LNCaP clone FGC (cell line): ENCODE data around the gene KNDC1.

Experiments used
- DNase-seq: peaks from one replicate; pipeline ENCODE4 v3.0.0-alpha.2; 2011; ENCODE audit warnings: low read depth
- H3K4me3 ChIP-seq: 2 replicates; pipeline ENCODE4 v1.5.1; 2011; ENCODE audit warnings: mild to moderate bottlenecking, low read depth, low read length, control low read depth
- TF ChIP-seq, protein P1 (sequence below): IDR thresholded peaks from 2 replicates; pipeline ENCODE4 v1.5.1; 2012; ENCODE audit warnings: mild to moderate bottlenecking; ENCODE audit not compliant: control insufficient read depth, insufficient read depth; ENCODE audit errors: extremely low read depth

Gene KNDC1

DNA sequence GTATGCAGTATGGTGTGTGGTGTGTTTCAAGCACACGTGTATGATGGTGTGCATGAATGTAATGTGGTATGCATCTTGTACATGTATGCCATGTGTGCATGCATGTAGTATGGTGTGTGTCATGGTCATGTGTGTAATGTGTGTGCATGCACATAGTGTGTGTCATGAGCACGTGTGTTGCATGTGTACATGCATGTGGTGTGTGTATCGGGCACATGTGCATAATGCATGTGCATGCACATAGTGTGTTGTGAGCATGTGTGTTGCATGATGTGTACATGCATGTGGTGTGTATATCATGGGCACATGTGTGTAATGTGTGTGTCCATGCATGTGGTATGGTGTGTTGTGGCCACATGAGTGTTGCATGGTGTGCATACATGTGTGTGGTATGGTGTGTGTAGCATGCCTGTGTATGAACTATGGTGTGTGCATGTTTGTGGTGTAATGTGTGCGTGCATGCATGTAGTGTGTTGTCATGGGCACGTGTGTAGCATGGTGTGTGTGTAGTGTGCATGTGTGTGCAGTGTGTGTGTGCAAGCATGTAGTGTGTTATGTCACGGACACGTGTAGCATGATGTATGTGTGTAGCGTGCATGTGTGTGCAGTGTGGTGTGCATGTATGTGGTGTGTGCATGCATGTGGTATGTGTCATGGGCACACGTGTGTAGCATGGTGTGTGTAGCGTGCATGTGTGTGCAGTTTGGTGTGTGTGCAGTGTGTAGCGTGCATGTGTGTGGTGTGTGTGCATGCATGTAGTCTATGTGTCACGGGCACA, 17.6 kb downstream of the KNDC1 start:
- no peak for DNase-seq
- no peak overlapping the region for H3K4me3 ChIP-seq
- TF ChIP-seq, protein P1, sequence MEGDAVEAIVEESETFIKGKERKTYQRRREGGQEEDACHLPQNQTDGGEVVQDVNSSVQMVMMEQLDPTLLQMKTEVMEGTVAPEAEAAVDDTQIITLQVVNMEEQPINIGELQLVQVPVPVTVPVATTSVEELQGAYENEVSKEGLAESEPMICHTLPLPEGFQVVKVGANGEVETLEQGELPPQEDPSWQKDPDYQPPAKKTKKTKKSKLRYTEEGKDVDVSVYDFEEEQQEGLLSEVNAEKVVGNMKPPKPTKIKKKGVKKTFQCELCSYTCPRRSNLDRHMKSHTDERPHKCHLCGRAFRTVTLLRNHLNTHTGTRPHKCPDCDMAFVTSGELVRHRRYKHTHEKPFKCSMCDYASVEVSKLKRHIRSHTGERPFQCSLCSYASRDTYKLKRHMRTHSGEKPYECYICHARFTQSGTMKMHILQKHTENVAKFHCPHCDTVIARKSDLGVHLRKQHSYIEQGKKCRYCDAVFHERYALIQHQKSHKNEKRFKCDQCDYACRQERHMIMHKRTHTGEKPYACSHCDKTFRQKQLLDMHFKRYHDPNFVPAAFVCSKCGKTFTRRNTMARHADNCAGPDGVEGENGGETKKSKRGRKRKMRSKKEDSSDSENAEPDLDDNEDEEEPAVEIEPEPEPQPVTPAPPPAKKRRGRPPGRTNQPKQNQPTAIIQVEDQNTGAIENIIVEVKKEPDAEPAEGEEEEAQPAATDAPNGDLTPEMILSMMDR: no peak

DNA sequence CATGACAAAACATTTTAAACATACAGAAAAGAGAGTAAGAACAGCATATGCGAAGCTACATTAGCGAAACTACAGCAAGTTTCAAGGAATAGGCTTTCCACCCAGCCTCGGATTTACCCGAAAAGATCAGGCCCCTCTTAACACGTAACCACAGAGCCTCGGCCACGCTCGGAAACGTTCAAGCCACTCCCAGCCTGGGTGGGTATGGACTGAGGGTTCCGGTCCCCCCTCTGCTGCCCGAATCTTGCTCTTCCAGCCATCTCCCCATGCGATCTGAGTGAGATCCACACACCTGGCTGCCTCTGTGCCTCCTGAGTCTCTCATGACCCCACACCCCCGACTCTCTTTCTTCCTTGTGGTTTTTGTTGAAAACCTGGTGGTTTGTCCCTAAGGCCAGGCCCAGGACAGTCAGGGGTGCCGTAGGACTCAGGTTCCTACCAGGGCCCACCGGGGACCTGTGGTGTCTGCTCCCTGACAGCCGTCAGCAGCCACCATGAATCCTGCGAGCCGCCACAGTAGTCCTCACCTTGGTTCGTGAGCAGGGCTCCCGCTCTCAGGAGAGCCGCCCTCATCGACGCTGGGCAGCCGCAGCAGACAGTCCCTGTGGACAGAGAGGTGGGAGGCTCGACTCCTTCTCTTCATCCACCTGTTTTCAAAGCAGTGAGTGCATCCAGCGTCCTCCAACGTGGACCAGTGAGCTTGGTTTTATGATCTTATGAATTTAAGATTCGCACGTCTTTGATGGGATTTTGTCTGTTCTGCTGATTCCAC, 18.5 kb downstream of the KNDC1 start:
- no peak overlapping the region for H3K4me3 ChIP-seq
- DNase-seq: no peak
- TF ChIP-seq, protein P1: no peak

DNA sequence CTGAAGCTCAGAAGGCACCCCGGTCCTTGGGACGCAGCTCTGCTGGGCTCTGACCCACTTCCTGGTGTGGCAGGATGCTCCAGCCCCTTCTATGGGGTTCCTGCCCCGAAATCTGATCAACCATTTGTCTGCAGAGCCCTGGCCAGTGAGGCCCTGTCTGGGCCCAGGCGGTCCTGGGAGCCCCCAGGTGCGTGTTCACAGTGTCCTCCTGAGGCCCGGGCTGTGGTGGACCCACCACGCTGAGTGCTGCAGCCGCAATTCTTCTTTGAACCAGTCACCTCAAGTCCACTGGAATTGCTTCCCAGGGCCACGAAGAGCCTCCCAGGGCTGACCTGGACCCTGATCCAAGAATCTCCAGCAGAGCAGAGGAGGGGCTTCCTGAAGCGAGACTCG, 19.1 kb downstream of the KNDC1 start:
- H3K4me3 ChIP-seq: no peak overlapping the region
- DNase-seq: no peak
- TF ChIP-seq, protein P1: no peak

DNA sequence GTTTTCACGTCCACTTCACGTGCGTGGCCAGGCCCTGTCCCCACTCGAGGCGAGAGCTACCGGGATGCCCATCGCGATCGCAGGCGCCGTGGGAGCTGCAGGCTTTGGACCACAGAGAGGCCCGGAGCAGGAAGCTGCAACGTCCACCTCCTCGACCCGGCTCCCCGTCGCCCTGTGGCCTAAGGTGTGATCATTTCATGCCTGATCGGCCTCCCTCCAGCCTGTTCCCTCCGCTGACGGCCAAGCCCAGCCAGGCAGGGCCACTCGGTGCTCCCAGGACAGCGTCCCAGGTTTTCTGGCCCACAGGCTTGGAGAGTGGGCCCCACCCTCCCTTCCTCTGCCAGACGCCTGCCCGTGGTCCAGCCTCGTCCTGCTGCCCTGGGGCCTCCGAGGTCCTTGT, 19.6 kb downstream of the KNDC1 start:
- H3K4me3 ChIP-seq: no peak overlapping the region
- no peak for DNase-seq
- TF ChIP-seq, protein P1: no peak

DNA sequence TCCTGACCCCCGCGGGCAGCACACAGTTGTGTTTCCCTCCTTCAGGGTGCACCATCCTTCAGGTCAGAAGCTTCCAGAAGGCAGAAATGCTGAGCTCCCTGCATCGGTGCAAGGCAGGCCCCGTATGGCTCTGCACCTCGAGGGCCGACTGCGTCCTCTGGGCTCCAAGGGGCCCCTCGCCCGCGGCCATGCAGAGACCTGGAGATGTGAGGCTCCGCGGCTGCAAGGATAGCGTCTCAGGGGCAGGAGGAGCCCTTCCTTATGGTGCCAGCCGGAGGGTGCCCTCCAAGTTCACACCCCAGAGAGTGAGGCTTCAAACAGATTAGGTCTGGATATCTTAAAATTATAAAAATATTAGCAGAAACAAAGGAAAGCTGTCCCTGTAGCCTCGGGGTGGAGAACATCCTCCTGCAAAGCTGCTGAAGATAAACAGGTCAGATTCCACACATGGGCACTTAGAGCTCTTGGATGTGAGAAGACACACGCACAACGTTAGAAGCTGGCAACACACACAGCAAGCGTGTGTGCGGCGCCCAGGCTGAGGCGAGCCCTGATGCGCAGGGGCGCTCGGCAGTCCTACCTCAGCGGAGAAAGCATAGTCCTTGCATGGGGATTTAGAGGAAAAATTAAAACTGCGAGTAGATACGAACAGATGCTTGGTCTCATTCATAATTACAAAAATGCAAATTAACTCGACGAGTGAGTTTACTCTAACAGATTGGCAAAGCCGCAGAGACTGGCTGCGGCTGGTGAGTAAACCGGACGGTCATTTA, 20.4 kb downstream of the KNDC1 start:
- DNase-seq: no peak
- TF ChIP-seq, protein P1: no peak
- H3K4me3 ChIP-seq: no peak overlapping the region

DNA sequence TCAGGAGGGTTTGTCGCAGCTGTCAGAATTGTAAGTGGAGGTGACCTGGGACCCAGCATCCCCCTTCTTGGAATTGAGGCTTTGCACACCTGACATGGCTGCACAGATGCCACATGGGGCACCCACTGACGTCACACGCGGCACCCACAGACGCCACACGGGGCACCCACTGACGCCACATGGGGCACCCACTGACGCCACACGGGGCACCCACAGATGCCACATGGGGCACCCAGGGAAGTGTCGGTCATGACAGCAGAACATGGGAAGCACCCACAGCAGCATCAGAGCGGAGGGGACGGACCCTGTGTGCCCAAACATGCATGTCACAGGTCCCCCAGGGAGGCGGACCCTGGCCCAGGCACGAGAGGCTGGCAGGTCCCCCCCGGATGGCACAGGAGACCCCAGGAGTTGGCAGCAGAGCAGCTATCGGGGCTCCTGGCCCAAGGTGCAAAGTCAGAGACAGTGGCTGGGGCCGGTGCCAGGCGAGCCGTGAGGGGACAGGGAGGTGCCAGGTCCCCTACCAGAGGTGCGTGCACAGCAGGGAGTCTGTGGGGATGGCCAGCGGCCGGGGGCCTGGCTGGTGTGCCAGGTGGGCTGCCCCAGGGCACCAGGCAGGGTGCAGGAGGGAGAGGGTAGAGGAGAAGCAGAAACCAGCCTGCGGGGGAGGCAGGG, 21.1 kb downstream of the KNDC1 start:
- no peak for DNase-seq
- H3K4me3 ChIP-seq: no peak overlapping the region
- TF ChIP-seq, protein P1: no peak
